SK-N-SH (cell line): ENCODE measurements around the gene PPP2R2B.

Experiments
- CTCF ChIP-seq: fragments of 200-600 bp; sonication (generic); IDR thresholded peaks from 2 replicates; pipeline ENCODE4 v1.6.1; 2017; ENCODE audit warnings: antibody characterized with exemption, mild to moderate bottlenecking, moderate library complexity
- ELF1 ChIP-seq: IDR thresholded peaks from 2 replicates; pipeline ENCODE4 v1.4.0; 2012
- EP300 ChIP-seq, 2 experiments: IDR thresholded peaks; 2 replicates each; pipeline versions ENCODE4 v1.4.0 to v1.6.1; 2012; ENCODE audit warnings: borderline replicate concordance in 1 of 2, low read depth in 1 of 2, low read length in 1 of 2
- FOSL2 ChIP-seq: IDR thresholded peaks from 2 replicates; pipeline ENCODE4 v1.4.0; 2012; ENCODE audit warnings: low read depth, mild to moderate bottlenecking, moderate library complexity, borderline replicate concordance
- IRF3 ChIP-seq: fragments of 150-350 bp; IDR thresholded peaks from 2 replicates; pipeline ENCODE4 v1.6.1; 2016; ENCODE audit warnings: mild to moderate bottlenecking, low read depth, low read length
- MEF2A ChIP-seq: IDR thresholded peaks from 2 replicates; pipeline ENCODE4 v1.4.0; 2012; ENCODE audit warnings: low read depth, borderline replicate concordance
- PBX3 ChIP-seq: IDR thresholded peaks from 2 replicates; pipeline ENCODE4; 2012
- POLR2AphosphoS5 ChIP-seq: IDR thresholded peaks from 2 replicates; pipeline ENCODE4 v1.6.1; 2012; ENCODE audit warnings: low read depth, low read length
- RAD21 ChIP-seq: IDR thresholded peaks from 2 replicates; pipeline ENCODE4 v1.6.1; 2012; ENCODE audit warnings: mild to moderate bottlenecking, low read length
- RCOR1 ChIP-seq: fragments of 150-350 bp; IDR thresholded peaks from 2 replicates; pipeline ENCODE4 v1.6.1; 2017; ENCODE audit warnings: antibody characterized with exemption, low read length
- RXRA ChIP-seq: IDR thresholded peaks from 2 replicates; pipeline ENCODE4 v1.4.0; 2012; ENCODE audit warnings: low read depth, mild to moderate bottlenecking, borderline replicate concordance
- TAF1 ChIP-seq: IDR thresholded peaks from 2 replicates; pipeline ENCODE4 v1.6.1; 2012; ENCODE audit warnings: low read depth, mild to moderate bottlenecking, low read length, moderate library complexity, borderline replicate concordance
- USF2 ChIP-seq: fragments of 150-350 bp; IDR thresholded peaks from 2 replicates; pipeline ENCODE4 v1.6.1; 2017; ENCODE audit warnings: antibody characterized with exemption, low read length, low read depth, borderline replicate concordance

- TF ChIP-seq CTCF (no peak), RXRA (no peak), RCOR1 (no peak), TAF1 (no peak), EP300 (IDR thresholded peaks at IDR 0.05; ENCODE audit: borderline replicate concordance in 1 of 2, low read depth in 1 of 2, low read length in 1 of 2) (no peak), IRF3 (no peak), MEF2A (no peak), POLR2AphosphoS5 (no peak), ELF1 (no peak), USF2 (no peak), FOSL2 (no peak), RAD21 (no peak), PBX3 (no peak)
Measured at GRCh38 chr5:146770546-146770945, 108.0 kb downstream of the PPP2R2B start.
